ENCODE results near the gene POU3F3.

Gene POU3F3

DNA sequence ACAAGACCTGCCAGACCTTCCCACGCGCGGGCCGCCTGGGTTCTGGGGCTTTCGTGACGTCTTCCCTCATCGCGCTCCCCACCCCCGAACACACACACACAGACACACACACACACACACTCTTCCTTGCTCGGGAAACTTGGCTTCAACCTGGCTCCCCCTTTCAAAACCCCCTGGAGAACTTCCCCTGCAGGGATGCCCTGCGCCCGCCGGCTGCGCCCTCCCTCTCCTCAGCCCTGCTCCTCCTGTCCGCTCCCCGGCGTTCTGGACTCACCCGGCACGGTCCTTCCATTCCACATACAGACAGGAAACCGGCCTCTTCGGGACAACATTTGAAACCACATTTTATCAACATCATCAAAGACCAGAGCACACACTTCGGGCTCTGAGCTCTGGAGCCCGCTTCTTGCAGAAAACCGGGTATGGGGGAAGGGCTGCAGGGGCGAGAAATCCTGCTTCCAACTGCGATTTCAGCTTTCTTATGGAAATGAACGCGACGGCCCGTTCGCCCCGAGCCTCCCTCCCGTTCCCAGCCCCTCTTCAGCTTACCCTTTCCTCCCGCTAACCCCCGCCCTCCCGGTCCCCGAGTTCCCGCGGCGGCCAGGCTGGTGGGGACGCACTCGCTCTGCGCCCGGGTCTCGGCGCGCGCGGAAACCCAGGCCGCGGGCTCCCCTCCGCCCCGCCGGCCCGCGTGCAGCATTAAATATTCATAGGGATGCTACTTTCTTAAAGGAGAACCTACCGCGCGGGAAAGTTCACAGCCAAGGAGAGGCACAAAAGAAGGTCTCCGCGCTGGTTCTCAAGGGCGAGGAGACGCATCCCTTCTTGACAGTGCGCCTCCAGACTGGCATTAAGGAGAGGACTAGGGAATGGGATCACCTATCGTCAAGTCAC is 18.3 kb downstream of the POU3F3 start:
- no peak for ATAC-seq (ENCODE audit: low read depth)
- Histone ChIP-seq H3K27me3 (ENCODE audit: insufficient read depth, poor library complexity, severe bottlenecking) (peaks cover 92% of the 10 kb centered on the region), H3K4me3 (ENCODE audit: severe bottlenecking) (no peak overlapping the region)

DNA sequence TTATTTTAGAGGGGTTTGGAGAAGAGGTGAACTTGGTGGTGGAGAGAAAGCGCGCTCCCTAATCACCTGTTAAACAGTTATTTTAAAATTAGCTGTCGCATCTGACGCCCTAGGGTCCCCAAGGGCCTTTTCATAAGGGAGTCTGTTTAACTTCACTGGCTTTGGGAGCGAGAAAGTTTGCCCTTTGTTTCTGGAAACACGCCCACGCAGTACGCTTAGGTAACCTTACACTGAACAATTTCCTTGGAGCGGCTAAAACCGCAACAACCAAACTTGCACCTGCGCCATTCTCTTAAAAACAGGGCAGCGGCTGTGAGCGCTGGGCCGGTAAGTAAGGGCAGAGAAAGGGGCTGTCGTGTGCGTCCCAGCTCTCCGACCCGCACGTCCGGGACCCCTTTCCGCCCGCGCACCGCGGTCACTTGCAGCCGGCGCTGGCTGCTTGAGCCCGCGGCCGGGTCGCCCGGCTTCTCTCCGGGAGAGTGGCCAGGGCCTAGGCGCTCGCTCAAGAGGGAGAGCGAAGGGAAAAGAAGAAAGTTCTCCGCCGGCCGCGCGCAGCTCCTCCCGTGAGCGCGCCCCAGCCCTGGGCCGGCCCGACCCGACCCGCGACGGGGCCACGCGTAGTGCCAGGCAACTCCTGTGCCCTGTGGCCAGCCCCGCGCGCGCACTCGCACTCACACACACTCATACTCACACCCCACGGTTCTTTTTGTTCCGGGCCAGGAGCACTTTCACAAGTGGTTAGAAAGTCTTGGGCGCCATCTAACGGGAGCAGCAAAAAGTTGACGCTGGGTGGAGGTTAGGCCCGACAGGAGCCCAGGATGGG is 19.2 kb downstream of the POU3F3 start:
- no peaks in the 10 kb centered on the region for H3K36me3 ChIP-seq (ENCODE audit: low read depth)
- TF ChIP-seq, protein P1, sequence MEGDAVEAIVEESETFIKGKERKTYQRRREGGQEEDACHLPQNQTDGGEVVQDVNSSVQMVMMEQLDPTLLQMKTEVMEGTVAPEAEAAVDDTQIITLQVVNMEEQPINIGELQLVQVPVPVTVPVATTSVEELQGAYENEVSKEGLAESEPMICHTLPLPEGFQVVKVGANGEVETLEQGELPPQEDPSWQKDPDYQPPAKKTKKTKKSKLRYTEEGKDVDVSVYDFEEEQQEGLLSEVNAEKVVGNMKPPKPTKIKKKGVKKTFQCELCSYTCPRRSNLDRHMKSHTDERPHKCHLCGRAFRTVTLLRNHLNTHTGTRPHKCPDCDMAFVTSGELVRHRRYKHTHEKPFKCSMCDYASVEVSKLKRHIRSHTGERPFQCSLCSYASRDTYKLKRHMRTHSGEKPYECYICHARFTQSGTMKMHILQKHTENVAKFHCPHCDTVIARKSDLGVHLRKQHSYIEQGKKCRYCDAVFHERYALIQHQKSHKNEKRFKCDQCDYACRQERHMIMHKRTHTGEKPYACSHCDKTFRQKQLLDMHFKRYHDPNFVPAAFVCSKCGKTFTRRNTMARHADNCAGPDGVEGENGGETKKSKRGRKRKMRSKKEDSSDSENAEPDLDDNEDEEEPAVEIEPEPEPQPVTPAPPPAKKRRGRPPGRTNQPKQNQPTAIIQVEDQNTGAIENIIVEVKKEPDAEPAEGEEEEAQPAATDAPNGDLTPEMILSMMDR (IDR thresholded peaks at IDR 0.05; ENCODE audit: poor library complexity, severe bottlenecking): peak; percentile 69
- no peaks in the 10 kb centered on the region for H3K9me3 ChIP-seq (ENCODE audit: severe bottlenecking)
- peak overlapping the region; percentile 28 for H3K4me3 ChIP-seq (ENCODE audit: severe bottlenecking)
- H3K4me1 ChIP-seq (ENCODE audit: insufficient read depth, poor library complexity, severe bottlenecking): no peaks in the 10 kb centered on the region
- DNase-seq (ENCODE audit: low spot score) (no peak), ATAC-seq (ENCODE audit: low read depth) (peak; percentile 76)
- peaks cover 84% of the 10 kb centered on the region for H3K27me3 ChIP-seq (ENCODE audit: insufficient read depth, poor library complexity, severe bottlenecking)
- no peak overlapping the region for H3K27ac ChIP-seq (ENCODE audit: poor library complexity, severe bottlenecking)

More for the DNA sequence above, 18.3 kb downstream of the POU3F3 start:
- Histone ChIP-seq H3K4me1 (ENCODE audit: insufficient read depth, poor library complexity, severe bottlenecking) (no peaks in the 10 kb centered on the region), H3K27ac (ENCODE audit: poor library complexity, severe bottlenecking) (no peak overlapping the region), H3K36me3 (ENCODE audit: low read depth) (no peaks in the 10 kb centered on the region), H3K9me3 (ENCODE audit: severe bottlenecking) (no peaks in the 10 kb centered on the region)
- TF ChIP-seq, protein P1 (IDR thresholded peaks at IDR 0.05; ENCODE audit: poor library complexity, severe bottlenecking): no peak
- DNase-seq (ENCODE audit: low spot score): no peak

DNA sequence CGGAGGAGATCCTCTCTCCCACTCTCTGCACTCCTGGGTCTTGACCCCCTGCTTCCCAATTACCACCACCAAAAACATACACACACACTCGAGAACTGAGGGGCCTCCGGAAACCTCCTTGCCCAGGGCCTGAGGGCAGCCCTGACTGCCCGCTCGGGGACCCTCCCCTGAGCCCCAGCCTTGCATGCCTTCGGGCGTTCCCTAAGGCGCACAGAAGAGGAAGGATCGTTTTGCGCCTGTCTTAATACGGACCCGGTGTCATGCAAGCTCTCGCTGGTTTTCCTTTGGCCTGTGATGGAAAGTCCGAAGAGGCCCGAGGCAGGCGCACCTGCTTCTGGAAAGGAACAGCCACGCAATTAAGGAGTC is 19.8 kb downstream of the POU3F3 start:
- H3K9me3 ChIP-seq (ENCODE audit: severe bottlenecking): no peaks in the 10 kb centered on the region
- ATAC-seq (ENCODE audit: low read depth): no peak
- TF ChIP-seq, protein P1 (IDR thresholded peaks at IDR 0.05; ENCODE audit: poor library complexity, severe bottlenecking): peak; percentile 37
- no peak for DNase-seq (ENCODE audit: low spot score)
- no peaks in the 10 kb centered on the region for H3K4me1 ChIP-seq (ENCODE audit: insufficient read depth, poor library complexity, severe bottlenecking)
- no peak overlapping the region for H3K27ac ChIP-seq (ENCODE audit: poor library complexity, severe bottlenecking)
- peak overlapping the region; percentile 28 for H3K4me3 ChIP-seq (ENCODE audit: severe bottlenecking)
- peaks cover 83% of the 10 kb centered on the region for H3K27me3 ChIP-seq (ENCODE audit: insufficient read depth, poor library complexity, severe bottlenecking)
- H3K36me3 ChIP-seq (ENCODE audit: low read depth): no peaks in the 10 kb centered on the region

DNA sequence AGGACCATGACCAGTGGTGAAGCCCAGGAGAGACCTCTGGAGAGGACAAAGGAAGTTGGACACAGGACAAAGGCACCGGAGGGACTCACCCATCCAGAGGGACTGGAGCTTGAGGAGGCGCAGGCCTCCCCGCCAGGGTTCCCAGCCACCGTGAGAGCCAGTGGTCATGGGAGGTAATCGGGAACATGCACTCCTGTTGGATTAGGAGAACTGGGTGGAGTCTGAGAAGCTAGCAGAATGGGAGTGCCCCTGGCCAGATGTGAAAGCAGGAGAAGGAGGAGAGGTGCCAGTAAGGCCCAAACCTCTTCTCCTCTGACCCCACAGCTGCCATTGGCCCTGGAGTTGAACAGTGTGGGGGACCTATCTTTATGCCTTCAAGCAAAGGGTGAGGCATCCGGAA is 20.3 kb downstream of the POU3F3 start:
- TF ChIP-seq, protein P1 (IDR thresholded peaks at IDR 0.05; ENCODE audit: poor library complexity, severe bottlenecking): no peak
- peaks cover 81% of the 10 kb centered on the region for H3K27me3 ChIP-seq (ENCODE audit: insufficient read depth, poor library complexity, severe bottlenecking)
- H3K4me3 ChIP-seq (ENCODE audit: severe bottlenecking): no peak overlapping the region
- no peak overlapping the region for H3K27ac ChIP-seq (ENCODE audit: poor library complexity, severe bottlenecking)
- no peaks in the 10 kb centered on the region for H3K9me3 ChIP-seq (ENCODE audit: severe bottlenecking)
- no peaks in the 10 kb centered on the region for H3K36me3 ChIP-seq (ENCODE audit: low read depth)
- DNase-seq (ENCODE audit: low spot score): no peak
- no peaks in the 10 kb centered on the region for H3K4me1 ChIP-seq (ENCODE audit: insufficient read depth, poor library complexity, severe bottlenecking)
- no peak for ATAC-seq (ENCODE audit: low read depth)
